Smooth muscle cell (in vitro differentiated cells): ENCODE measurements around the gene FAM47E. TPM values are rescaled to one million over a fixed set of nuclear protein-coding genes. Genes with fewer than 3 reads are reported as not detected.

Experiments
- DNase-seq: peaks from one replicate; lab custom pipeline; 2025; ENCODE audit not compliant: unreplicated experiment; lab: John Stamatoyannopoulos, UW
- H2AFZ ChIP-seq: fragments of 200-600 bp; sonication (generic); 2 replicates; pipeline ENCODE4 v1.6.0; 2016; ENCODE audit warnings: antibody characterized with exemption, low read depth, mild to moderate bottlenecking
- H3F3A ChIP-seq: fragments of 200-600 bp; sonication (generic); 2 replicates; pipeline ENCODE4 v1.6.0; 2017; ENCODE audit warnings: antibody characterized with exemption, low read depth
- H3K27ac ChIP-seq: fragments of 200-600 bp; sonication (generic); 2 replicates; pipeline ENCODE4 v1.5.1; 2016; ENCODE audit warnings: low read depth, mild to moderate bottlenecking
- H3K27me3 ChIP-seq: fragments of 200-600 bp; sonication (generic); 2 replicates; pipeline ENCODE4 v1.6.1; 2016; ENCODE audit warnings: low read depth, mild to moderate bottlenecking
- H3K36me3 ChIP-seq: fragments of 200-600 bp; sonication (generic); 2 replicates; pipeline ENCODE4 v1.5.1; 2016; ENCODE audit warnings: low read depth
- H3K4me1 ChIP-seq: fragments of 200-600 bp; sonication (generic); 2 replicates; pipeline ENCODE4 v1.5.1; 2016; ENCODE audit warnings: low read depth
- H3K4me2 ChIP-seq: fragments of 200-600 bp; sonication (generic); 2 replicates; pipeline ENCODE4 v1.6.0; 2016; ENCODE audit warnings: mild to moderate bottlenecking
- H3K4me3 ChIP-seq: fragments of 200-600 bp; sonication (generic); 2 replicates; pipeline ENCODE4 v1.5.1; 2016; ENCODE audit warnings: mild to moderate bottlenecking
- H3K79me2 ChIP-seq: fragments of 200-600 bp; sonication (generic); 2 replicates; pipeline ENCODE4 v1.6.0; 2016; ENCODE audit warnings: low read depth, mild to moderate bottlenecking
- H3K9ac ChIP-seq: fragments of 200-600 bp; sonication (generic); 2 replicates; pipeline ENCODE4 v1.6.0; 2016; ENCODE audit warnings: low read depth
- H3K9me3 ChIP-seq: fragments of 200-600 bp; sonication (generic); replicated peaks from 2 replicates; pipeline ENCODE4 v1.5.1; 2016; ENCODE audit warnings: low read depth
- H4K20me1 ChIP-seq: fragments of 200-600 bp; sonication (generic); 2 replicates; pipeline ENCODE4 v1.6.0; 2016; ENCODE audit warnings: low read depth
- WGBS: methylation state at CpG from one replicate; pipeline ENCODE4 v1.1.7; 2016; ENCODE audit warnings: low lambda C conversion rate; 5-methylcytosine and 5-hydroxymethylcytosine counted together
- polyA plus RNA-seq: library from polyadenylated mRNA; unstranded; fragments of >200 nt; fragmentation: Nextera tagmentation; extraction: Ambion mirVana; gene quantifications from 2 replicates; pipeline ENCODE4 v1.2.1, GENCODE V29; 2016
- total RNA-seq: library from RNA; depleted of rRNA; stranded (reverse); fragments of >200 nt; gene quantifications from 2 replicates; pipeline ENCODE4 v1.2.3, GENCODE V29; 2014
- TF ChIP-seq, protein P1 (sequence below): fragments of 200-600 bp; sonication (generic); IDR thresholded peaks from 2 replicates; pipeline ENCODE4 v1.5.1; 2017; ENCODE audit warnings: borderline replicate concordance, mild to moderate bottlenecking, antibody characterized with exemption; ENCODE audit not compliant: insufficient read depth, poor library complexity, severe bottlenecking

FAM47E gene
- total and polyA plus RNA-seq, 2 experiments from 2014 or later, result 0.63 to 0.73 TPM

DNA sequence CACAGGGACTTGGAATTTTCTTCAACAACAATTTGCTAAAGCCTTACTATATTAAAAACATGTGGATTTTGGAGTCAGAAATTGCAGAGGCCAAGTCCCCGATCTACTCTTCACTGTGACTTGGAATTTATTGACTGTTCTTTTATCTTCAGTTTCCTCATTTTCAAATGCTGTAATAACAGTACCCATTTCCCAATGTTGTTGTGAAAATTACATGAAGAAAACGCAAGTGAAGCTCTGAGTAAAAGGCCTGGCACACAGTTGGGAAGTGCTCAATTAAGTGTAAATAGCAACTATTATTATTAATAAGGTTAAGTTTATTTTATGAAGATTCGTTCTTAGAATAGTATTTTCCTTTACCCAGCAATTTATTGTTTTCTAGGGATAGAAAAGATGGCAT lies 70.7 kb downstream of the FAM47E start:
- no peaks in the 10 kb centered on the region for H3K27me3 ChIP-seq
- H2AFZ ChIP-seq, result no peak overlapping the region
- H3K4me2 ChIP-seq, result no peak overlapping the region
- H4K20me1 ChIP-seq, result no peaks in the 10 kb centered on the region
- no peak overlapping the region for H3K27ac ChIP-seq
- peaks cover 4% of the 10 kb centered on the region for H3K36me3 ChIP-seq
- H3K79me2 ChIP-seq, result no peaks in the 10 kb centered on the region
- no peaks in the 10 kb centered on the region for H3F3A ChIP-seq
- WGBS, result 81% methylated on average over 3 of the region's 3 CpGs
- TF ChIP-seq, protein P1, sequence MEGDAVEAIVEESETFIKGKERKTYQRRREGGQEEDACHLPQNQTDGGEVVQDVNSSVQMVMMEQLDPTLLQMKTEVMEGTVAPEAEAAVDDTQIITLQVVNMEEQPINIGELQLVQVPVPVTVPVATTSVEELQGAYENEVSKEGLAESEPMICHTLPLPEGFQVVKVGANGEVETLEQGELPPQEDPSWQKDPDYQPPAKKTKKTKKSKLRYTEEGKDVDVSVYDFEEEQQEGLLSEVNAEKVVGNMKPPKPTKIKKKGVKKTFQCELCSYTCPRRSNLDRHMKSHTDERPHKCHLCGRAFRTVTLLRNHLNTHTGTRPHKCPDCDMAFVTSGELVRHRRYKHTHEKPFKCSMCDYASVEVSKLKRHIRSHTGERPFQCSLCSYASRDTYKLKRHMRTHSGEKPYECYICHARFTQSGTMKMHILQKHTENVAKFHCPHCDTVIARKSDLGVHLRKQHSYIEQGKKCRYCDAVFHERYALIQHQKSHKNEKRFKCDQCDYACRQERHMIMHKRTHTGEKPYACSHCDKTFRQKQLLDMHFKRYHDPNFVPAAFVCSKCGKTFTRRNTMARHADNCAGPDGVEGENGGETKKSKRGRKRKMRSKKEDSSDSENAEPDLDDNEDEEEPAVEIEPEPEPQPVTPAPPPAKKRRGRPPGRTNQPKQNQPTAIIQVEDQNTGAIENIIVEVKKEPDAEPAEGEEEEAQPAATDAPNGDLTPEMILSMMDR, result no peak
- no peak for DNase-seq
- H3K4me1 ChIP-seq, result no peaks in the 10 kb centered on the region
- H3K9ac ChIP-seq, result no peak overlapping the region
- no peaks in the 10 kb centered on the region for H3K9me3 ChIP-seq
- no peak overlapping the region for H3K4me3 ChIP-seq

DNA sequence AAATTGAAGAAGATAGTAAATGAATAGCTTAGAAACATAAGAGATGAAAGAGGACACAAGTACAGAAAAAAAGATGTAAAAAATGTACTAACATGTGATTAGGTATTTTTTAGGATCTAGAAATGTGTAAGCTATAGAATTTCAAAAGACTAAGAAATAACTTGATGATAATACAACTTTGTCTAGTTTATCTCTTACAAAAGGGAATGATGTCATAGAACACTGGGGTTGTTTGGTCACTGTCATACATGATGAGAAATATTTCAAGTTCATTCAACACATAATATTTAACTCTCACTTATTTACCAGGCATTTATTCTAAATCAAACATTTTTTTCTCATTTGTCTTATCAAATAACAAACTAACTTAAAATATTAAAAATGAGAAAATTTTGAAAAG lies 73.6 kb downstream of the FAM47E start:
- Histone ChIP-seq H3F3A (no peaks in the 10 kb centered on the region), H3K27ac (no peak overlapping the region), H4K20me1 (no peaks in the 10 kb centered on the region), H3K4me2 (no peak overlapping the region), H2AFZ (no peak overlapping the region), H3K79me2 (no peaks in the 10 kb centered on the region), H3K4me1 (no peaks in the 10 kb centered on the region), H3K9ac (no peak overlapping the region), H3K36me3 (no peaks in the 10 kb centered on the region), H3K9me3 (no peaks in the 10 kb centered on the region), H3K4me3 (no peak overlapping the region), H3K27me3 (no peaks in the 10 kb centered on the region)
- no peak for DNase-seq
- TF ChIP-seq, protein P1, result no peak

DNA sequence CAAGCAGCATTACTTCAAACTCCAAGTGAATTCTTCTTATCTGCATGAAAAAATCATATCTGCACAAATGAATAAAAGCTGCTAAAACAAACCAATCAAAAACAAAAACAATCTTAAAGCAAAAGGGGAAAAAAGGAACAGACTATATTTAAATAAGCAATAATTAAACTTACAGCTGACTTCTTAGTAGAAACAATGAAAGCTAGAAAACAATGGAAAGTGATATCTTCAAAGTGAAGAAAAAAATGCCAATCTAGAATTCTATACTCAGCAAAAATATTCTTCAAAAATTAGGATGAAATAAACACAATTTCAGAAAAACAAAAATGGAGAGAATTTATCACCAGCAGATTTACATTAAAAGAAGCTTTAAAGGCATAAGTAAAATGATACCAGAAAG lies 75.0 kb downstream of the FAM47E start:
- no peak overlapping the region for H3K4me2 ChIP-seq
- no peaks in the 10 kb centered on the region for H3K36me3 ChIP-seq
- TF ChIP-seq, protein P1, result no peak
- no peaks in the 10 kb centered on the region for H3K4me1 ChIP-seq
- no peak overlapping the region for H3K9ac ChIP-seq
- no peak overlapping the region for H3K4me3 ChIP-seq
- no peaks in the 10 kb centered on the region for H3K79me2 ChIP-seq
- H2AFZ ChIP-seq, result no peak overlapping the region
- no peaks in the 10 kb centered on the region for H3F3A ChIP-seq
- DNase-seq, result no peak
- H3K27ac ChIP-seq, result no peak overlapping the region
- H3K27me3 ChIP-seq, result no peaks in the 10 kb centered on the region
- H4K20me1 ChIP-seq, result no peaks in the 10 kb centered on the region
- no peaks in the 10 kb centered on the region for H3K9me3 ChIP-seq

Other genes starting within 250 kb of the FAM47E start
- 0.27 and 0.45 TPM in 2 replicates for gene CXCL9, start 244.2 kb upstream of the FAM47E start, total RNA-seq
- 0.16 TPM in 1 of 2 replicates, not detected in the other for gene CXCL9, start 244.2 kb upstream of the FAM47E start, polyA plus RNA-seq
- 18.9 and 19.7 TPM in 2 replicates for gene CXCL10, start 228.2 kb upstream of the FAM47E start, total RNA-seq
- 18.9 and 21.2 TPM in 2 replicates for gene CXCL10, start 228.2 kb upstream of the FAM47E start, polyA plus RNA-seq
- not detected in 2 replicates for gene CXCL11, start 215.7 kb upstream of the FAM47E start, total RNA-seq
- gene CXCL11, start 215.7 kb upstream of the FAM47E start, polyA plus RNA-seq, result not detected in 2 replicates
- gene ART3, start 177.0 kb upstream of the FAM47E start, total RNA-seq, result not detected in 2 replicates
- gene ART3, start 177.0 kb upstream of the FAM47E start, polyA plus RNA-seq, result 0.93 and 1.1 TPM in 2 replicates
- 52.6 and 61.7 TPM in 2 replicates for gene NUP54, start 103.3 kb upstream of the FAM47E start, total RNA-seq
- gene NUP54, start 103.3 kb upstream of the FAM47E start, polyA plus RNA-seq, result 36.3 and 38.3 TPM in 2 replicates
- gene SCARB2, start 37.9 kb upstream of the FAM47E start, total RNA-seq, result 266 and 270 TPM in 2 replicates
- gene SCARB2, start 37.9 kb upstream of the FAM47E start, polyA plus RNA-seq, result 160 and 162 TPM in 2 replicates
- 7.5 and 15.9 TPM in 2 replicates for gene STBD1, start 55.0 kb downstream of the FAM47E start, total RNA-seq
- 14.3 and 17.2 TPM in 2 replicates for gene STBD1, start 55.0 kb downstream of the FAM47E start, polyA plus RNA-seq
- gene CCDC158, start 169.4 kb downstream of the FAM47E start, total RNA-seq, result not detected in 2 replicates
- not detected in 2 replicates for gene CCDC158, start 169.4 kb downstream of the FAM47E start, polyA plus RNA-seq
- 25.2 and 31.9 TPM in 2 replicates for gene SHROOM3, start 183.5 kb downstream of the FAM47E start, total RNA-seq
- gene SHROOM3, start 183.5 kb downstream of the FAM47E start, polyA plus RNA-seq, result 10.0 and 22.3 TPM in 2 replicates